CD4-positive, alpha-beta memory T cell (primary cell): ENCODE results near the gene ZNF394. TPM values are rescaled to one million over a fixed set of nuclear protein-coding genes. Genes with fewer than 3 reads are reported as not detected.
"Not testable (repeated sequence)": the region's sequence is repeated elsewhere in the genome, so short reads cannot be mapped to it uniquely, and the experiment has no call there.

ENCODE experiments used
- CTCF ChIA-PET: fragments of 350-600 bp; sonication (Branson Sonifier 250); formaldehyde crosslinking; loops from one replicate; lab custom pipeline; 2021; ENCODE audit warnings: inconsistent platforms; ENCODE audit not compliant: partially characterized antibody; lab: Charles Lee
- POLR2A ChIA-PET: fragments of 350-600 bp; sonication (Branson Sonifier 250); formaldehyde crosslinking; loops from one replicate; lab custom pipeline; 2021; ENCODE audit not compliant: partially characterized antibody; lab: Charles Lee
- DNase-seq, 5 donors: peaks; one replicate each; pipeline versions ENCODE4 v3.0.0 to v3.0.0-alpha.2; 2020 to 2022; ENCODE audit warnings: mixed read lengths in 1 of 5
- H3K27ac ChIP-seq: one replicate; pipeline ENCODE4 v1.7.0; 2013; ENCODE audit warnings: low read depth, low read length
- H3K27me3 ChIP-seq: 2 replicates; pipeline ENCODE4 v1.7.0; 2013; ENCODE audit warnings: mild to moderate bottlenecking, low read length, moderate library complexity; ENCODE audit not compliant: insufficient read depth
- H3K36me3 ChIP-seq: 2 replicates; pipeline ENCODE4 v1.7.0; 2013; ENCODE audit warnings: mild to moderate bottlenecking, low read length, moderate library complexity; ENCODE audit not compliant: insufficient read depth
- H3K4me1 ChIP-seq: 2 replicates; pipeline ENCODE4 v1.7.0; 2013; ENCODE audit warnings: mild to moderate bottlenecking, low read length, moderate library complexity; ENCODE audit not compliant: insufficient read depth
- H3K4me3 ChIP-seq, 2 donors: one replicate each; pipeline ENCODE4 v1.7.0; 2013; ENCODE audit warnings: low read length in 2 of 2, mild to moderate bottlenecking in 1 of 2
- H3K9me3 ChIP-seq, 2 donors: one replicate each; pipeline ENCODE4 v1.7.0; 2013; ENCODE audit warnings: low read length in 2 of 2, control low read depth in 1 of 2; ENCODE audit not compliant: control insufficient read depth in 1 of 2
- H3K27ac Mint-ChIP-seq, 7 donors: one replicate each; pipeline ENCODE4 v1.8.0; 2020 to 2021; ENCODE audit warnings: mixed read lengths in 7 of 7, mild to moderate bottlenecking in 6 of 7, inconsistent platforms in 3 of 7, moderate library complexity in 3 of 7
- H3K27me3 Mint-ChIP-seq, 2 donors: one replicate each; pipeline ENCODE4 v1.8.0; 2020 to 2021; ENCODE audit warnings: mixed read lengths in 2 of 2
- H3K36me3 Mint-ChIP-seq, 2 donors: one replicate each; pipeline ENCODE4 v1.8.0; 2020 to 2021; ENCODE audit warnings: mixed read lengths in 2 of 2, inconsistent platforms in 1 of 2, mild to moderate bottlenecking in 1 of 2
- H3K4me1 Mint-ChIP-seq, 4 donors: one replicate each; pipeline ENCODE4 v1.8.0; 2020 to 2021; ENCODE audit warnings: mixed read lengths in 4 of 4, mild to moderate bottlenecking in 1 of 4
- H3K4me3 Mint-ChIP-seq, 8 donors: one replicate each; pipeline ENCODE4 v1.8.0; 2020 to 2021; ENCODE audit warnings: mixed read lengths in 8 of 8, mild to moderate bottlenecking in 7 of 8, moderate library complexity in 6 of 8, inconsistent platforms in 3 of 8
- H3K9me3 Mint-ChIP-seq, 8 donors: one replicate each; pipeline ENCODE4 v1.8.0; 2020 to 2021; ENCODE audit warnings: mixed read lengths in 8 of 8, mild to moderate bottlenecking in 5 of 8, inconsistent platforms in 3 of 8, moderate library complexity in 1 of 8
- intact Hi-C: fragments of 100-400 bp; cut with micrococcal nuclease; formaldehyde crosslinking; loops from one replicate; pipeline ENCODE4 v1.15.1; 2023
- polyA plus RNA-seq, 2 donors: library from polyadenylated mRNA; unstranded; fragments of 300-500 nt; fragmentation: Illumina TruSeq; gene quantifications; one replicate each; pipeline ENCODE4 v1.2.3, GENCODE V29; 2021
- total RNA-seq, 2 experiments: library from RNA; stranded (reverse); gene quantifications; one replicate each; pipeline ENCODE4 v1.2.3, GENCODE V29; 2021

Gene ZNF394
- 10 to 100 TPM; 85.7 to 88.6 TPM for total RNA-seq
- polyA plus RNA-seq: 10 to 100 TPM; 64.5 to 85.6 TPM

DNA sequence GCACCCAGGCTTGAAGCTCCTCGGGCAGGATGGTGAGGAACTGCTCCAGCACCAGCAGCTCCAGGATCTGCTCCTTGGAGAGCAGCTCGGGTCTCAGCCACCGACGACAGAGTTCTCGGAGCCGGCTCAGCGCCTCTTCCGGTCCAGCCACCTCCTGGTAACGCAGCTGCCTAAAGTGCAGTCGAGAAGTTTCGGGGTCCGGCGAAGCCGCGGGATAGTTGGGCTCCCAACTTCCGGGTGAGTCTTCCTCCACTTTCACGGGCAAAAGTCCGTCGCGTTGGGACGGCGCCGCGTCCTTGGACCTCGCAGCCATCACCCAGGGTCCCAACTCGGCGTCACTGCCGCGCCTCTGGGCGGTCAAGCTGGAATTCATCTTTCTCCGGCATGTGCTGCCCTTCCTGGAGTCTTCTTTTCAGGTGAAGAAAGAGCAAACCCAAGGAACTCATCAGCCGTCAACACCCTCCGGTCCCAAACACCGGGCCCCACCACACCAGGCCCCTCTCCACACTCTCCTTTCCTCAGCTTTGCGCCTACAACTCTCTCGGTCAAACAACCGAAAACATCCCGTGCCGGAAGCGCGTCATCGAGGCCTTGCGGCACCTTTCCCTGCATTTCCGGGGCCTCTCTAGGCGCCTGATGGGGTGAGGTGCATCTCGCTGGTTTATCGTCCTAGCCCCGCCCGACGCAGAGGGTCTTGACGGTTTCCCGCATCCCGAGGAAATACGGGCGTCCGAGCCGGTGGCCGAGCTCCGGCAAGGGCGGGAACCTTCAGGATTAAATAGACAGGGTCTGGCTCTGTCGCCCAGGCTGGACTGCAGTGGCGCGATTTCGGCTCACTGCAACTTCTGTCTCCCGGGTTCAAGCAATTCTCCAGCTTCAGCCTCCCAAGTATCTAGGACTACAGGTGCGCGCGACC, at the start of gene ZNF394:
TSS of gene ZNF394 (minus strand) at position 561 of the 916 bp plus-strand sequence. CDS start at position 373, 188 bp downstream.
- no peaks in the 10 kb centered on the region for H3K27me3 ChIP-seq
- Mint-ChIP-seq H3K4me1 (peaks cover 16 to 48% (median 29%) of the 10 kb centered on the region in 4 donors), H3K27ac (peak within 1 kb of the TSS; percentile 97 to 100 (median 100)), H3K9me3 (peaks cover 0 to under 1% (median 0%) of the 10 kb centered on the region in 8 donors), H3K4me3 (peak within 1 kb of the TSS; percentile 98 to 100 (median 100)), H3K36me3 (peaks cover 13 to 35% of the 10 kb centered on the region in 2 donors), H3K27me3 (no peaks in the 10 kb centered on the region)
- H3K36me3 ChIP-seq: peaks cover 13% of the 10 kb centered on the region
- DNase-seq: peak; percentile 86 to 92 (median 88)
- ChIA-PET POLR2A (interaction anchor here (0.6 to 3.7 kb wide), 25 partner anchors 8 to 1718 kb away, joined by 3 to 61 read pairs (median 6); partner anchors contain the start of genes ATP5MF, BUD31, FAM200A and PDAP1), CTCF (interaction anchor here (0.9 to 1.2 kb wide), 3 partner anchors 27 to 174 kb away, joined by 3 read pairs; partner anchors contain the start of gene ARPC1A)
- peak within 1 kb of the TSS; percentile 95 to 98 for H3K4me3 ChIP-seq
- peaks cover 24% of the 10 kb centered on the region for H3K4me1 ChIP-seq
- H3K9me3 ChIP-seq: no peaks in the 10 kb centered on the region
- intact Hi-C loops: loop anchor here (1.0 kb wide), 4 partner anchors 28 to 116 kb away; partner anchors contain the start of genes FAM200A, ZNF789 and ZSCAN25
- H3K27ac ChIP-seq: peak within 1 kb of the TSS; percentile 96

DNA sequence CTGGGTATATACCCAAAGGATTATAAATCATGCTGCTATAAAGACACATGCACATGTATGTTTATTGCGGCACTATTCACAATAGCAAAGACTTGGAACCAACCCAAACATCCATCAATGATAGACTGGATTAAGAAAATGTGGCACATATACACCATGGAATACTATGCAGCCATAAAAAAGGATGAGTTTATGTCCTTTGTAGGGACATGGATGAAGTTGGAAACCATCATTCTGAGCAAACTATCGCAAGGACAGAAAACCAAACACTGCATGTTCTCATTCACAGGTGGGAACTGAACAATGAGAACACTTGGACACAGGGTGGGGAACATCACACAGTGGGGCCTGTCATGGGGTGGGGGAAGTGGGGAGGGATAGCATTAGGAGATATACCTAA, 49.5 kb upstream of the ZNF394 start:
- H3K4me1 ChIP-seq: peaks cover 15% of the 10 kb centered on the region
- CTCF ChIA-PET, H3K27ac ChIP-seq, H3K27me3 ChIP-seq, DNase-seq, H3K9me3 Mint-ChIP-seq, POLR2A ChIA-PET, intact Hi-C loops, H3K36me3 ChIP-seq, H3K9me3 ChIP-seq, H3K4me3 ChIP-seq, H3K27ac Mint-ChIP-seq, H3K27me3 Mint-ChIP-seq: not testable (repeated sequence)
- peaks cover 15 to 30% of the 10 kb centered on the region in 2 donors for H3K36me3 Mint-ChIP-seq
- peak overlapping the region in 1 of 8 donors; percentile 39 for H3K4me3 Mint-ChIP-seq
- peaks cover 7 to 37% (median 23%) of the 10 kb centered on the region in 4 donors for H3K4me1 Mint-ChIP-seq

DNA sequence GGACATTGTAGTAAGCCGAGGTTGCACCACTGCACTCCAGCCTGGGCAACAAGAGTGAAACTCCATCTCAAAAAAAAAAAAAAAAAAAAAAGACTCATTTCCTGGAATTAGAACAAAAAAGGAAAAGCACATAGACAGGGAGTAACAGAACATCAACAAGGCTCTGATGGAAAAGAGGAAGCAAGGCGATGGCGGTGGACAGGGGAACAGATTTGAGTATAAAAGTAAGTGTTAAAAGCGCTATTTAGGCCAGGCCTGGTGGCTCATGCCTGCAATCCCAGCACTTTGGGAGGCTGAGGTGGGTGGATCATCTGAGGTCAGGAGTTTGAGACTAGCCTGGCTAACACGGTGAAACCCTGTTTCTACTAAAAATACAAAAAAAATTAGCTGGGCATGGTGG, 45.2 kb upstream of the ZNF394 start:
- H3K4me1 Mint-ChIP-seq, H3K4me3 Mint-ChIP-seq, H3K36me3 ChIP-seq, H3K27ac ChIP-seq, H3K27ac Mint-ChIP-seq, H3K27me3 Mint-ChIP-seq, intact Hi-C loops, H3K4me3 ChIP-seq, POLR2A ChIA-PET, H3K4me1 ChIP-seq, H3K27me3 ChIP-seq, CTCF ChIA-PET, DNase-seq, H3K9me3 ChIP-seq: not testable (repeated sequence)
- Mint-ChIP-seq H3K9me3 (peaks cover 0 to 21% (median 16%) of the 10 kb centered on the region in 8 donors), H3K36me3 (peaks cover 14 to 19% of the 10 kb centered on the region in 2 donors)

DNA sequence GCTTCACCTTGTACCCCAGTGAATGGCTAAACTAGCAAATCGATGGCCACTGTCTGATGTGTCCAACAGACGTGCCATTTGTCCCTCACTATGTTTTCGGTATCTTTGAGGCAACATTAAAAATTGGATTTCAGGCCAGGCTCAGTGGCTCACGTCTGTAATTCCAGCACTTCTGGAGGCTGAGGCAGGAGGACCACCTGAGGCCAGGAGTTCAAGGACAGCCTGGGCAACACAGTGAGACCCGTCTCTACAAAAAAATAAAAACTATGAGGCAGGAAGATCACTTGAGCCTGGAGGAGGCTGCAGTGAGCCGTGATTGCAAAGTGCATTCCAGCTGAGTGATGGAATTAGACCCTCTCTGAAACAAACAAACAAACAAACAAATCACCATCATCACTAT, 43.8 kb upstream of the ZNF394 start:
- Histone ChIP-seq H3K4me1 (no peaks in the 10 kb centered on the region), H3K4me3 (no peak overlapping the region), H3K9me3 (peaks cover 3 to 10% of the 10 kb centered on the region in 2 donors), H3K27me3 (no peaks in the 10 kb centered on the region), H3K27ac (no peak overlapping the region), H3K36me3 (no peaks in the 10 kb centered on the region)
- Mint-ChIP-seq H3K36me3 (peaks cover 14 to 16% of the 10 kb centered on the region in 2 donors), H3K27me3 (no peaks in the 10 kb centered on the region), H3K9me3 (peaks cover 0 to 34% (median 22%) of the 10 kb centered on the region in 8 donors), H3K4me3 (no peak overlapping the region), H3K27ac (no peak overlapping the region), H3K4me1 (no peaks in the 10 kb centered on the region)
- intact Hi-C loops: no loop called here
- CTCF ChIA-PET: no interaction called here
- POLR2A ChIA-PET: no interaction called here
- no peak for DNase-seq

DNA sequence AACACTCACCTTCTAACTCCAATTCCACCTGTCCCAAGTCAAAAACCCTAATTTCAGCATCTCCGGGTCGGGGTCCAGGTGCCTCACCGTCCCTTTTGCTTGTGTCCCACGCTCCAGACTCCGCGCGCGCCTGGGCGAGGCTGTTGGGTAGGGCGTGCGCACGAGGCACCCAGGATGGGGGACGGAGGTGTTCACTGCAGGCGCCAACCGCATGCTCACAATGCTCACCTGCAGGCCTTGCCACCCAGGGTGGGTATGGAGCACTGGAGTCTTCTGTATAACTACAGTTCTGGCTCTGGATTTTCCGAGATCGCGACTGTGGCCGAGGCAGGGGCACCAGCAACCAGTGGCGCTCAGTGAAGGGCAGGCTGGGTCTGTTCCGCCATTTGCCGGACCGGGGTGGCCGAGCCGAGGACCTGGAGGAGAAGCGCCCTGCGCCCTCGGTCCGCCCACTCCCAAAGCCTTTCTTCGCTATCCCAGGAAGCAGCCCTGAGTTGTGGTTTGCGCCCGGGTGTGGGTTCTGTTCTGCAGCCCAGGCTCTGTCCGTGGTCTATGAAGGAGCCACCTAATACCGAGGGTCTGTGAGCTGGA, 43.1 kb upstream of the ZNF394 start:
- H3K4me1 Mint-ChIP-seq: no peaks in the 10 kb centered on the region
- peaks cover 11 to 12% of the 10 kb centered on the region in 2 donors for H3K36me3 Mint-ChIP-seq
- POLR2A ChIA-PET: no interaction called here

DNA sequence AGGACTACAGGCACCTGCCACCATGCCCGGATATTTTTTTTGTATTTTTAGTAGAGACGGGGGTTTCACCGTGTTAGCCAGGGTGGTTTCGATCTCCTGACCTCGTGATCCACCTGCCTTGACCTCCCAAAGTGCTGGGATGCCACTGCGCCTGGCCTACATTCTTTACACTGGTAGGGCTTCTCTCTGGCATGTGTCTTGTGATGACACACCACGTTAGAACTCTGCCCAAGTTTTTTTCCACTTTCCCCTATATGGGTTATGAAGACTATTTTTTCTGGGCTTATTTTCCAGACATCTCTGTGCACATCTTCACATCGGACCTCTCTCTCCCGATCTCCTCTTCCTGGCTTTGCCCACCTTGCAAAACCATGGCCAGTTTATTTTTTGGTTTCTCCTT, 41.1 kb upstream of the ZNF394 start:
- H3K27me3 ChIP-seq: no peaks in the 10 kb centered on the region
- Mint-ChIP-seq H3K27ac (no peak overlapping the region), H3K4me3 (no peak overlapping the region), H3K27me3 (no peaks in the 10 kb centered on the region), H3K9me3 (peaks cover 0 to 54% (median 35%) of the 10 kb centered on the region in 8 donors), H3K4me1 (no peaks in the 10 kb centered on the region), H3K36me3 (peaks cover 2 to 4% of the 10 kb centered on the region in 2 donors)
- no peak overlapping the region for H3K27ac ChIP-seq
- H3K4me3 ChIP-seq: no peak overlapping the region
- no peaks in the 10 kb centered on the region for H3K36me3 ChIP-seq
- CTCF ChIA-PET: no interaction called here
- POLR2A ChIA-PET: interaction anchor here (0.5 kb wide), 1 partner anchor 53 kb away, joined by 3 read pairs; no protein-coding TSS in a partner anchor
- peaks cover 3 to 10% of the 10 kb centered on the region in 2 donors for H3K9me3 ChIP-seq
- intact Hi-C loops: no loop called here
- DNase-seq: no peak
- no peaks in the 10 kb centered on the region for H3K4me1 ChIP-seq

More for the DNA sequence above, 43.1 kb upstream of the ZNF394 start:
- H3K36me3 ChIP-seq: no peaks in the 10 kb centered on the region
- no peak overlapping the region for H3K4me3 ChIP-seq
- H3K27me3 ChIP-seq: no peaks in the 10 kb centered on the region
- Mint-ChIP-seq H3K4me3 (no peak overlapping the region), H3K9me3 (peaks cover 0 to 41% (median 28%) of the 10 kb centered on the region in 8 donors), H3K27ac (no peak overlapping the region), H3K27me3 (no peaks in the 10 kb centered on the region)
- no peak for DNase-seq
- peaks cover 3 to 10% of the 10 kb centered on the region in 2 donors for H3K9me3 ChIP-seq
- H3K27ac ChIP-seq: no peak overlapping the region
- H3K4me1 ChIP-seq: no peaks in the 10 kb centered on the region
- intact Hi-C loops: no loop called here
- CTCF ChIA-PET: no interaction called here

DNA sequence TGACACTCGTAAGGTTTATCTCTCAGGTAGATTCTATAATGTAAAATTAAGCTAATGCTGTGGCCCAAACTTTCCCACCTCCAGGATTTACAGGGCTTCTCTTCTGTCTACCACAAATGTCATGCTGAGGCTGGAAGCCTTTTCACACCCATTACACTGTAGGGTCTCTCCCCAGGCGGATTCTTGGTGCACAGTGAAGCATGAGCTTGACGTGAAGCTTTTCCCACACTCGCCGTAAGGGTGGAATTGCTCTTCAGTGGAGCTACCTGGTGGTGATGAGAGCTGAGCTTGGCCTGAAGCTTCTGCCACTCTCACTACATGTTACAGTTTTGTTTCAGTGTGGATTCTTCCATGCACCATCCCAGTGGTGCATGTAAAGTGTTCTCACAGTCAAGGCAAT, 40.5 kb upstream of the ZNF394 start:
- ChIA-PET CTCF (interaction anchor here (0.6 kb wide), 1 partner anchor 13 kb away, joined by 3 read pairs; no protein-coding TSS in a partner anchor), POLR2A (no interaction called here)
- Mint-ChIP-seq H3K27ac (no peak overlapping the region), H3K36me3 (peaks cover 2 to 4% of the 10 kb centered on the region in 2 donors), H3K9me3 (peaks cover 0 to 58% (median 35%) of the 10 kb centered on the region in 8 donors), H3K4me1 (no peaks in the 10 kb centered on the region), H3K4me3 (no peak overlapping the region), H3K27me3 (no peaks in the 10 kb centered on the region)
- Histone ChIP-seq H3K4me1 (no peaks in the 10 kb centered on the region), H3K27me3 (no peaks in the 10 kb centered on the region), H3K9me3 (peaks cover 3 to 10% of the 10 kb centered on the region in 2 donors), H3K4me3 (no peak overlapping the region), H3K36me3 (no peaks in the 10 kb centered on the region), H3K27ac (no peak overlapping the region)
- DNase-seq: no peak
- intact Hi-C loops: no loop called here
